Upper lobe of right lung (tissue), 1 donor: Measurements from ENCODE around the gene VMO1. TPM values are rescaled to one million over a fixed set of nuclear protein-coding genes. Genes with fewer than 3 reads are reported as not detected.

Experiments
- ATAC-seq: fragments of 200-7000 bp; cut with Tn5 transposase; one replicate; pipeline ENCODE4 v1.9.1; 2020; ENCODE audit warnings: mild to moderate bottlenecking, moderate library complexity
- DNase-seq: peaks from one replicate; pipeline ENCODE4 v3.0.0-alpha.2; 2020
- H3K27ac ChIP-seq: fragments of 200-600 bp; one replicate; pipeline ENCODE4 v1.8.0; 2022
- H3K27me3 ChIP-seq: fragments of 200-600 bp; one replicate; pipeline ENCODE4 v1.8.0; 2022; ENCODE audit warnings: mild to moderate bottlenecking
- H3K36me3 ChIP-seq: fragments of 200-600 bp; one replicate; pipeline ENCODE4 v1.8.0; 2022
- H3K4me1 ChIP-seq: fragments of 200-600 bp; one replicate; pipeline ENCODE4 v1.8.0; 2022
- H3K4me3 ChIP-seq: fragments of 200-600 bp; one replicate; pipeline ENCODE4 v1.8.0; 2022; ENCODE audit warnings: mild to moderate bottlenecking
- H3K9me3 ChIP-seq: fragments of 200-600 bp; one replicate; pipeline ENCODE4 v1.8.0; 2022
- CTCF ChIP-seq: fragments of 200-600 bp; IDR thresholded peaks from one replicate; pipeline ENCODE4 v1.8.0; 2022; ENCODE audit warnings: antibody characterized with exemption
- intact Hi-C: fragments of 100-400 bp; cut with DNase I; formaldehyde crosslinking; loops from one replicate; pipeline ENCODE4 v1.11.0; 2022
- total RNA-seq: library from RNA; stranded (reverse); fragmentation: NEBNext Ultra II Directional; extraction: Animal tissue kit (Norgen Biotek cat#: 25700); gene quantifications from one replicate; pipeline ENCODE4 v1.2.1, GENCODE V29; 2021
- donor health status: DM: no; HTN: yes; CAD: no; lungs with severe emphysema.

Gene VMO1
- total RNA-seq, 1 donor from 2014 or later = 5.6 TPM

GRCh38 chr17:4823373-4824089 lies 37.4 kb upstream of the VMO1 start:
- intact Hi-C loops = no loop called here
- H3K4me1 ChIP-seq = no peaks in the 10 kb centered on the region
- peak; percentile 73 for ATAC-seq

DNA sequence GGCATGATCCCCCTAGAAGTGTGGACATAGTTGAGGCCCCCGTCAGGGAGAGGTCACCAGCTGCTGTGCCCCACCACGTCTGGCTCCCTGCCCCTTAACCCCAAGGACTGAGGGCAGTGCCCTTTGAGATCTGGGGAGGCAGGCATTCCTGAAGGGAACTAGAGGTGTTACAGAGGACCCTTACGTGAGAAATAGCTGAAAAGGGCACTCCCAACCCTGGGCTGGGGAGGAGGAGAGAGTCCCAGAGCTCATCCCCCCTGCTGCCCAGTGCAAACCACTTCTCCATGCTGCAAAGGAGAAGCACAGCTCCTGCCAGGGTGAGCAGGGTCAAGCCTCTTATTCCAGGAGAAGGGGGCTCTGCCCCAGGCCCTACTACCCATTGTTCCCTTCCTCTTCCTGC lies 36.7 kb upstream of the VMO1 start:
- Histone ChIP-seq H3K9me3 (no peaks in the 10 kb centered on the region), H3K27ac (no peak overlapping the region), H3K4me1 (no peaks in the 10 kb centered on the region), H3K27me3 (no peaks in the 10 kb centered on the region), H3K36me3 (peaks cover 6% of the 10 kb centered on the region), H3K4me3 (no peak overlapping the region)
- ATAC-seq (no peak), DNase-seq (no peak)
- intact Hi-C loops = no loop called here
- no peak for TF ChIP-seq CTCF

More at GRCh38 chr17:4823373-4824089, 37.4 kb upstream of the VMO1 start:
- no peak for TF ChIP-seq CTCF
- Histone ChIP-seq H3K4me3 (no peak overlapping the region), H3K27ac (no peak overlapping the region), H3K9me3 (no peaks in the 10 kb centered on the region), H3K36me3 (peaks cover 6% of the 10 kb centered on the region), H3K27me3 (no peaks in the 10 kb centered on the region)
- no peak for DNase-seq

DNA sequence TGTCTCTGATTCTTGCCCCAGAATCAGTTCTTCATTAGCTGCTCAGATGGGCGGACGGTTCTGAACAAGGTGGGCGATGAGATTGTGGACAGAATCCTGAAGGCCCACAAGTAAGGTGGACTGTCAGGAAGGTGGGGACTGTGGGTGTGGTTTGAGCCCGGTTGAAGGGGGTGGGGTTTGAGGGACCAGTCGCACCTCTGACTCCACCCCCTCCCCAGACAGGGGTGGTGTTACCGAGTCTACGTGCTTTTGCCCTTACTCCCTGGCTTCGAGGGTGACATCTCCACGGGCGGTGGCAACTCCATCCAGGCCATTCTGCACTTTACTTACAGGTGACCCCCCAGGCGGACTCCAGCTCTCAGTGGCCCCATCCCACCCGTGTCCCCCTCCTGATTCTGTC lies 32.1 kb upstream of the VMO1 start:
- Histone ChIP-seq H3K27ac (no peak overlapping the region), H3K4me3 (no peak overlapping the region), H3K9me3 (no peaks in the 10 kb centered on the region), H3K27me3 (no peaks in the 10 kb centered on the region), H3K36me3 (peaks cover 34% of the 10 kb centered on the region), H3K4me1 (no peaks in the 10 kb centered on the region)
- no peak for TF ChIP-seq CTCF
- intact Hi-C loops = no loop called here
- ATAC-seq (no peak), DNase-seq (no peak)

GRCh38 chr17:4816826-4817225 lies 30.7 kb upstream of the VMO1 start:
- H3K27me3 ChIP-seq = no peaks in the 10 kb centered on the region
- intact Hi-C loops = no loop called here
- no peak for ATAC-seq
- no peaks in the 10 kb centered on the region for H3K9me3 ChIP-seq
- H3K36me3 ChIP-seq = peaks cover 34% of the 10 kb centered on the region
- H3K27ac ChIP-seq = no peak overlapping the region
- DNase-seq = no peak
- no peak overlapping the region for H3K4me3 ChIP-seq
- TF ChIP-seq CTCF = no peak
- H3K4me1 ChIP-seq = no peaks in the 10 kb centered on the region

DNA sequence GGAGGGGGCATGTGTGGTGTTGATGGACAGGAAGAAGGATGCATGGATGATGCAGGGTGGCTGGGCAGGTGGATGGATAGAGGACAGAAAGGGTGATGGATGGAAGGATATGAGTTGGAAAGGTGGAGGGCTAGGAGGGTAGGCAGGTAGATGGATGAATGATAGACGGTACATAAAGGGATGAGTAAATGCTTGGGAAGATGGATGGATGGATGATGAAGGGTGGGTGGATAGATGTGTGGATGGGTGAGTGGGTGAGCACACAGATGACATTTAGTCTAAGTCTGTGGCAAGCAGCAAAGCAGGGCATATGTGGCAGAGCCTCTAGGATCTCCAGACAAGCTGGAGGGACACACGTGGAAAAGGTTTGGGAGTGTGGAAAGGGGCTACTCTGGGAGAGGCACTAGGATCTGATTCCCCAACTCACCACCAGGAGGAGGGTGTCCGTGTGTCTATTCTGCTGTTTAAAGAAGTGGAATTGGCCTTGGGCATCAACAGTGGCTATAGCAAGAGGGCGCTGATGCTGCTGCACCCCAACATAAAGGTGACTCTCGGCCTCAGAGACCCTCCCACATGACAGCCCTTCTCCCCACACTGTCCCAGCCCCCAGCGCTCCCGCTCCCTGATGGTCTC lies 29.0 kb upstream of the VMO1 start:
- Histone ChIP-seq H3K27me3 (no peaks in the 10 kb centered on the region), H3K36me3 (peaks cover 34% of the 10 kb centered on the region), H3K4me1 (no peaks in the 10 kb centered on the region), H3K9me3 (no peaks in the 10 kb centered on the region), H3K27ac (no peak overlapping the region), H3K4me3 (no peak overlapping the region)
- TF ChIP-seq CTCF = no peak
- ATAC-seq (no peak), DNase-seq (no peak)
- intact Hi-C loops = no loop called here
